Loucy (cell line): ENCODE results near the gene MAGOHB.
A peak's percentile ranks its signal among the peaks of the same experiment; 100 is the strongest.
"Not testable (repeated sequence)": the region's sequence is repeated elsewhere in the genome, so short reads cannot be mapped to it uniquely, and the experiment has no call there.

Experiments
- H2AFZ ChIP-seq: fragments of 200-600 bp; sonication (generic); 2 replicates; pipeline ENCODE4 v1.6.0; 2016; ENCODE audit warnings: antibody characterized with exemption, mild to moderate bottlenecking, low read length, moderate library complexity
- H3F3A ChIP-seq: fragments of 200-600 bp; 2 replicates; pipeline ENCODE4 v1.6.0; 2016; ENCODE audit warnings: antibody characterized with exemption, low read depth, mild to moderate bottlenecking
- H3K27me3 ChIP-seq: fragments of 200-600 bp; sonication (generic); 2 replicates; pipeline ENCODE4 v1.6.1; 2014; ENCODE audit warnings: low read length, mild to moderate bottlenecking; ENCODE audit not compliant: insufficient read depth, poor library complexity, severe bottlenecking
- H3K36me3 ChIP-seq: fragments of 200-600 bp; sonication (generic); 2 replicates; pipeline ENCODE4 v1.6.1; 2016; ENCODE audit warnings: low read length; ENCODE audit not compliant: insufficient read depth
- H3K4me1 ChIP-seq: fragments of 200-600 bp; sonication (generic); 2 replicates; pipeline ENCODE4 v1.5.1; 2014; ENCODE audit warnings: low read length, mild to moderate bottlenecking; ENCODE audit not compliant: insufficient read depth, poor library complexity, severe bottlenecking
- H3K4me2 ChIP-seq: fragments of 200-600 bp; sonication (generic); 2 replicates; pipeline ENCODE4 v1.6.0; 2014; ENCODE audit warnings: antibody characterized with exemption, low read length, low read depth, mild to moderate bottlenecking; ENCODE audit not compliant: poor library complexity, severe bottlenecking
- H3K4me3 ChIP-seq: fragments of 200-600 bp; sonication (generic); 2 replicates; pipeline ENCODE4 v1.5.1; 2014; ENCODE audit warnings: low read length, mild to moderate bottlenecking, mixed read lengths; ENCODE audit not compliant: poor library complexity, severe bottlenecking
- H3K79me2 ChIP-seq: fragments of 200-600 bp; sonication (generic); 2 replicates; pipeline ENCODE4 v1.6.1; 2014; ENCODE audit warnings: low read length; ENCODE audit not compliant: insufficient read depth
- H3K9ac ChIP-seq: fragments of 200-600 bp; sonication (generic); 2 replicates; pipeline ENCODE4 v1.6.0; 2014; ENCODE audit warnings: mild to moderate bottlenecking, low read depth, low read length, moderate library complexity; ENCODE audit not compliant: poor library complexity, severe bottlenecking
- H3K9me2 ChIP-seq: fragments of 200-600 bp; sonication (generic); replicated peaks from 2 replicates; pipeline ENCODE4 v1.6.1; 2016; ENCODE audit warnings: low read depth, low read length, mixed read lengths
- H3K9me3 ChIP-seq: fragments of 200-600 bp; sonication (generic); 2 replicates; pipeline ENCODE4 v1.6.1; 2014; ENCODE audit warnings: mild to moderate bottlenecking, antibody characterized with exemption, low read length, low read depth; ENCODE audit not compliant: insufficient read depth
- H4K20me1 ChIP-seq: fragments of 200-600 bp; sonication (generic); 2 replicates; pipeline ENCODE4 v1.6.0; 2014; ENCODE audit warnings: antibody characterized with exemption, low read length, mild to moderate bottlenecking; ENCODE audit not compliant: insufficient read depth, poor library complexity, severe bottlenecking
- EZH2phosphoT487 ChIP-seq: fragments of 200-600 bp; IDR thresholded peaks from 2 replicates; pipeline ENCODE4 v1.6.1; 2018; ENCODE audit warnings: antibody characterized with exemption, mild to moderate bottlenecking, moderate library complexity, borderline replicate concordance
- TF ChIP-seq, protein P1 (sequence below): fragments of 200-600 bp; sonication (generic); conservative IDR thresholded peaks from 2 replicates; pipeline ENCODE4 v1.5.1; 2014; ENCODE audit warnings: mild to moderate bottlenecking, antibody characterized with exemption, low read length

MAGOHB gene

DNA sequence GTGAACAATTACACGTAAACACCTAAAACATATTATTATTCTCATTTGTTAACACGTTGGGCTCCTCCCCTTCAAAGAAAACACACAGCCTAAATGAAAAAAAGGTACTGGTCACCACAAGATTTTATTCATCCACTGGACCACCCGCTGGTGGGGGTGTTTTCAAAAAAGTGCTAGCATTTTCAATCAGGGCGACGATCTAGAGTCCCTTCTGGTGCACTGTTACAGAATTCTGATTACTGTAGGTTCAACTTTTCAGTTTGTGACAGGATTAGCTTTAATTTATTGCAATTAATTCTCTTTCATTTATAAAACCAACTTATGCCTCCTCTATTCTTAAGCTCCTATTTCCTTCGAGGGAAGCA is 443 bp downstream of the MAGOHB start:
- Histone ChIP-seq H3K27me3 (no peaks in the 10 kb centered on the region), H3K9me3 (no peaks in the 10 kb centered on the region), H3K4me1 (peaks cover 13% of the 10 kb centered on the region), H3K79me2 (peaks cover 43% of the 10 kb centered on the region), H4K20me1 (peaks cover 3% of the 10 kb centered on the region), H3K9me2 (no peaks in the 10 kb centered on the region), H3K4me2 (peak overlapping the region; percentile 89), H3K4me3 (peak overlapping the region; percentile 96), H3K9ac (peak overlapping the region; percentile 96), H3K36me3 (0 out of 2 replicates have a peak, but pooled peaks cover 6% of the 10 kb centered on the region), H3F3A (no peaks in the 10 kb centered on the region), H2AFZ (peak overlapping the region; percentile 50; the same call in 1 of the 2 replicates)
- TF ChIP-seq, protein P1, sequence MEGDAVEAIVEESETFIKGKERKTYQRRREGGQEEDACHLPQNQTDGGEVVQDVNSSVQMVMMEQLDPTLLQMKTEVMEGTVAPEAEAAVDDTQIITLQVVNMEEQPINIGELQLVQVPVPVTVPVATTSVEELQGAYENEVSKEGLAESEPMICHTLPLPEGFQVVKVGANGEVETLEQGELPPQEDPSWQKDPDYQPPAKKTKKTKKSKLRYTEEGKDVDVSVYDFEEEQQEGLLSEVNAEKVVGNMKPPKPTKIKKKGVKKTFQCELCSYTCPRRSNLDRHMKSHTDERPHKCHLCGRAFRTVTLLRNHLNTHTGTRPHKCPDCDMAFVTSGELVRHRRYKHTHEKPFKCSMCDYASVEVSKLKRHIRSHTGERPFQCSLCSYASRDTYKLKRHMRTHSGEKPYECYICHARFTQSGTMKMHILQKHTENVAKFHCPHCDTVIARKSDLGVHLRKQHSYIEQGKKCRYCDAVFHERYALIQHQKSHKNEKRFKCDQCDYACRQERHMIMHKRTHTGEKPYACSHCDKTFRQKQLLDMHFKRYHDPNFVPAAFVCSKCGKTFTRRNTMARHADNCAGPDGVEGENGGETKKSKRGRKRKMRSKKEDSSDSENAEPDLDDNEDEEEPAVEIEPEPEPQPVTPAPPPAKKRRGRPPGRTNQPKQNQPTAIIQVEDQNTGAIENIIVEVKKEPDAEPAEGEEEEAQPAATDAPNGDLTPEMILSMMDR = no peak
- TF ChIP-seq EZH2phosphoT487 = no peak

DNA sequence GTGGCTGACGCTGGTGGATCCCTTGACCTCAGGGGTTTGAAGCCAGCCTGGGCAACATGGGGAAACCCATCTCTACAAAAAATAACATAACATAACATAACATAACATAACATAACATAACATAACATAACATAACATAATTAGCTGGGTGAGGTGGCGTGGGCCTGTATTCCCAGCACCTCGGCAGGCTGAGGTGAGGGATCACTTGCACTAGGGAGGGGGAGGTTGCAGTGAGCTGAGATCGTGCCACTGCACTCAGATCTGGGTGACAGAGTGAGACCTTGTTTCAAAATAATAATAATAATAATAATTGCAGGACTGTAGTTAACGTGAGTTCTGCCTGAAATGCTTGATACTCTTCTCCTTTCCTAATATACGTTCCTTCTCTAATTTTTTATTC is 1.3 kb downstream of the MAGOHB start:
- no peak for TF ChIP-seq EZH2phosphoT487
- TF ChIP-seq, protein P1 = no peak
- Histone ChIP-seq H3K79me2 (peaks cover 50% of the 10 kb centered on the region), H4K20me1 (peaks cover 4% of the 10 kb centered on the region), H3F3A (no peaks in the 10 kb centered on the region), H3K4me1 (peaks cover 14% of the 10 kb centered on the region), H3K9me2 (no peaks in the 10 kb centered on the region), H3K9me3 (no peaks in the 10 kb centered on the region), H3K4me2 (peak overlapping the region; percentile 89), H3K4me3 (peak overlapping the region; percentile 96), H3K36me3 (0 out of 2 replicates have a peak, but pooled peaks cover 6% of the 10 kb centered on the region), H3K9ac (peak overlapping the region; percentile 96), H3K27me3 (no peaks in the 10 kb centered on the region), H2AFZ (no peak overlapping the region)

DNA sequence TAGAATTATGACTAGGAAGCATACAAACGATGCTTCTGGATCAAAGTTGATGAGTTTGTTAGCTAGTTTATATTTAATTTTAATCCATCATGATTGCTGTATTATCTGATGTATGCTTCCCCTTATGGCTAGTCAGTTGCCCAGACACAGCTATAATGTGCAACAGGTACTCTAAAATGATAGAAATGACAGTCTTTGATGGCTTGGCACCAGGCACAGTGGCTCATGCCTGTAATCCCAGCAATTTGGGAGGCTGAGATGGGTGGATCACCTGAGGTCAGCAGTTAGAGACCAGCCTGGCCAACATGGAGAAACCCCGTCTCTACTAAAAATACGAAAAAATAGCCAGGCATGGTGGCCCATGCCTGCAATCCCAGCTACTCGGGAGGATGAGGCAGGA is 2.2 kb downstream of the MAGOHB start:
- H3K36me3 ChIP-seq, H3F3A ChIP-seq, H3K9me3 ChIP-seq, H3K27me3 ChIP-seq, H3K9me2 ChIP-seq, H4K20me1 ChIP-seq, H2AFZ ChIP-seq: not testable (repeated sequence)
- Histone ChIP-seq H3K4me2 (peak overlapping the region; percentile 89), H3K79me2 (peaks cover 51% of the 10 kb centered on the region), H3K4me1 (peaks cover 14% of the 10 kb centered on the region), H3K4me3 (peak overlapping the region; percentile 54), H3K9ac (peak overlapping the region; percentile 42)

DNA sequence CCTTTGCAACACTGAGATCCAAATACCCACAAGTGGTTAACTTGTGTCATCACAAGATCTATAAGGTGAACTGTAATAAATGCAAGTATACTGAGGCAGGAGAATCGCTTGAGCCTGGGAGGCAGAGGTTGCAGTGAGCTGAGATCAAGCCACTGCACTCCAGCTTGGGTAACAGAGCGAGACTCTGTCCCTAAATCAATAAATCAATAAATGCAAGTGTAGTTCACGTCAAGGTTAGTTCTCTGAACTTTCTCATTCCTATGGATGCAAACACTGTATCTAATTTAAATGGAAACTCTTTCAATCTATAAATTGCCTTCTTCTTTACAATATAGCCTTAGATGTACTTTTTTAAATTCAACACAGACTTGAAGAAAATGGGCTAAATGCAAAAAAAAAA is 3.2 kb downstream of the MAGOHB start:
- peak overlapping the region; percentile 42 for H3K9ac ChIP-seq
- 0 out of 2 replicates have a peak, but pooled peaks cover 6% of the 10 kb centered on the region for H3K36me3 ChIP-seq
- TF ChIP-seq, protein P1 = no peak
- no peak for TF ChIP-seq EZH2phosphoT487
- no peaks in the 10 kb centered on the region for H3K9me2 ChIP-seq
- no peaks in the 10 kb centered on the region for H3K9me3 ChIP-seq
- peak overlapping the region; percentile 54 for H3K4me3 ChIP-seq
- H3K4me2 ChIP-seq = peak overlapping the region; percentile 89
- no peaks in the 10 kb centered on the region for H3F3A ChIP-seq
- no peaks in the 10 kb centered on the region for H3K27me3 ChIP-seq
- H3K4me1 ChIP-seq = peaks cover 14% of the 10 kb centered on the region
- no peak overlapping the region for H2AFZ ChIP-seq
- H4K20me1 ChIP-seq = peaks cover 4% of the 10 kb centered on the region
- H3K79me2 ChIP-seq = peaks cover 51% of the 10 kb centered on the region
